Neural cell (in vitro differentiated cells): ENCODE results near the gene TEX22.

Experiments
- CTCF ChIP-seq: fragments of 450-650 bp; IDR thresholded peaks from 2 replicates; pipeline ENCODE4 v1.5.1; 2014; ENCODE audit warnings: antibody characterized with exemption, mild to moderate bottlenecking, moderate library complexity; ENCODE audit not compliant: poor library complexity, severe bottlenecking
- EP300 ChIP-seq: fragments of 450-650 bp; conservative IDR thresholded peaks from 2 replicates; pipeline ENCODE4 v1.6.1; 2014; ENCODE audit warnings: antibody characterized with exemption, mild to moderate bottlenecking, moderate library complexity; ENCODE audit not compliant: poor library complexity, severe bottlenecking
- EZH2 ChIP-seq: fragments of 200-600, 300-800 bp; shearing (Covaris generic), sonication (generic); IDR thresholded peaks from 2 replicates; pipeline ENCODE4 v1.6.1; 2014; ENCODE audit warnings: antibody characterized with exemption, low read length, borderline replicate concordance, mild to moderate bottlenecking; ENCODE audit not compliant: insufficient read depth, poor library complexity, severe bottlenecking
- MXI1 ChIP-seq: fragments of 450-650 bp; conservative IDR thresholded peaks from 2 replicates; pipeline ENCODE4 v1.6.1; 2014; ENCODE audit warnings: antibody characterized with exemption, mild to moderate bottlenecking; ENCODE audit not compliant: poor library complexity, severe bottlenecking
- POLR2AphosphoS5 ChIP-seq: IDR thresholded peaks from 2 replicates; pipeline ENCODE4 v1.6.1; 2012
- RAD21 ChIP-seq: fragments of 450-650 bp; conservative IDR thresholded peaks from 2 replicates; pipeline ENCODE4 v1.6.1; 2014; ENCODE audit warnings: antibody characterized with exemption, mild to moderate bottlenecking, moderate library complexity
- REST ChIP-seq: IDR thresholded peaks from 2 replicates; pipeline ENCODE4 v1.6.1; 2012; ENCODE audit warnings: borderline replicate concordance

- TF ChIP-seq CTCF (no peak), REST (no peak), EP300 (no peak), EZH2 (no peak), POLR2AphosphoS5 (no peak), RAD21 (no peak), MXI1 (no peak)
Measured at GRCh38 chr14:105363847-105364708, 34.3 kb upstream of the TEX22 start.
